Uterus (tissue), 4 donors: ENCODE measurements around the gene MRPS7. TPM values are rescaled to one million over a fixed set of nuclear protein-coding genes. Genes with fewer than 3 reads are reported as not detected.

Experiments
- DNase-seq, 2 donors: peaks; one replicate each; pipeline ENCODE4 v3.0.0-alpha.2; 2019 to 2020
- H3K27ac ChIP-seq, 2 donors: fragments of 200-600 bp; sonication (generic); 1 replicate in 1 of 2; 2 replicates in 1 of 2; pipeline ENCODE4 v1.5.1; 2016 to 2018
- H3K27me3 ChIP-seq, 2 donors: fragments of 200-600 bp; sonication (generic); one replicate each; pipeline ENCODE4 v1.5.1; 2018 to 2019; ENCODE audit warnings: control low read depth in 1 of 2
- H3K36me3 ChIP-seq, 2 donors: fragments of 200-600 bp; sonication (generic); one replicate each; pipeline ENCODE4 v1.5.1; 2019; ENCODE audit warnings: control low read depth in 1 of 2
- H3K4me1 ChIP-seq, 2 donors: fragments of 200-600 bp; sonication (generic); one replicate each; pipeline ENCODE4 v1.5.1; 2018 to 2019; ENCODE audit warnings: control low read depth in 1 of 2
- H3K4me3 ChIP-seq, 2 donors: fragments of 200-600 bp; sonication (generic); 1 replicate in 1 of 2; 2 replicates in 1 of 2; pipeline ENCODE4 v1.5.1; 2018 to 2019; ENCODE audit warnings: mild to moderate bottlenecking in 1 of 2
- H3K9me3 ChIP-seq, 2 donors: fragments of 200-600 bp; sonication (generic); one replicate each; pipeline ENCODE4 v1.5.1; 2019; ENCODE audit warnings: control low read depth in 1 of 2
- CTCF ChIP-seq, 4 experiments: fragments of 200-600 bp in 2 of 4; fragments of 450-650 bp in 2 of 4; sonication (generic) in 2 of 4; IDR thresholded peaks; one replicate each; pipeline ENCODE4 v1.5.1; 2016 to 2019; ENCODE audit warnings: antibody characterized with exemption in 4 of 4, mild to moderate bottlenecking in 2 of 4, moderate library complexity in 1 of 4
- POLR2A ChIP-seq, 2 donors: fragments of 450-650 bp; IDR thresholded peaks; one replicate each; pipeline ENCODE4 v1.6.1; 2016; ENCODE audit warnings: antibody characterized with exemption in 2 of 2, mild to moderate bottlenecking in 1 of 2, moderate library complexity in 1 of 2
- intact Hi-C: fragments of 100-400 bp; cut with DNase I; formaldehyde crosslinking; loops from one replicate; pipeline ENCODE4 v1.15.1; 2023; ENCODE audit warnings: low total_unique reads
- total RNA-seq, 4 donors: library from RNA; depleted of rRNA in 3 of 4; stranded (reverse); fragments of >200 nt in 3 of 4; gene quantifications; one replicate each; pipeline versions ENCODE4 v1.1.0 to v1.2.4, GENCODE V29; 2014 to 2023
- donor health status: DM: yes; HTN: yes; CAD: no.

The MRPS7 gene
- total RNA-seq, 4 donors from 2014 or later: 13.1 to 42.1 (median 33.0) TPM

GRCh38 chr17:75262112-75262606, 480 bp downstream of the MRPS7 start:
- no peak for DNase-seq
- Histone ChIP-seq H3K27ac (peak overlapping the region; percentile 91 to 93), H3K9me3 (no peaks in the 10 kb centered on the region), H3K36me3 (no peaks in the 10 kb centered on the region), H3K4me1 (peaks cover 6 to 14% of the 10 kb centered on the region in 2 donors), H3K4me3 (peak overlapping the region; percentile 66 to 86), H3K27me3 (no peaks in the 10 kb centered on the region)
- TF ChIP-seq POLR2A (IDR thresholded peaks at IDR 0.05) (no peak), CTCF (IDR thresholded peaks at IDR 0.05) (no peak)
- intact Hi-C loops: no loop called here

GRCh38 chr17:75263055-75263454, 1.4 kb downstream of the MRPS7 start:
- Histone ChIP-seq H3K4me1 (peaks cover 6 to 14% of the 10 kb centered on the region in 2 donors), H3K27ac (no peak overlapping the region), H3K9me3 (no peaks in the 10 kb centered on the region), H3K4me3 (no peak overlapping the region), H3K36me3 (no peaks in the 10 kb centered on the region), H3K27me3 (no peaks in the 10 kb centered on the region)
- DNase-seq: no peak
- no peak for TF ChIP-seq POLR2A (IDR thresholded peaks at IDR 0.05)
- no peak for TF ChIP-seq CTCF (IDR thresholded peaks at IDR 0.05)
- intact Hi-C loops: no loop called here

GRCh38 chr17:75265614-75266315, 4.1 kb downstream of the MRPS7 start:
- no peaks in the 10 kb centered on the region for H3K27me3 ChIP-seq
- intact Hi-C loops: no loop called here
- no peak overlapping the region for H3K4me3 ChIP-seq
- H3K4me1 ChIP-seq: peaks cover 0 to 7% of the 10 kb centered on the region in 2 donors
- TF ChIP-seq POLR2A (IDR thresholded peaks at IDR 0.05) (no peak), CTCF (IDR thresholded peaks at IDR 0.05) (no peak)
- no peaks in the 10 kb centered on the region for H3K36me3 ChIP-seq
- no peaks in the 10 kb centered on the region for H3K9me3 ChIP-seq
- no peak overlapping the region for H3K27ac ChIP-seq
- no peak for DNase-seq

GRCh38 chr17:75266316-75267152, 4.9 kb downstream of the MRPS7 start:
- intact Hi-C loops: no loop called here

More at GRCh38 chr17:75266316-75267152, 4.9 kb downstream of the MRPS7 start:
- no peak for DNase-seq
- TF ChIP-seq CTCF (IDR thresholded peaks at IDR 0.05) (no peak), POLR2A (IDR thresholded peaks at IDR 0.05) (no peak)
- no peak overlapping the region for H3K4me3 ChIP-seq
- H3K27me3 ChIP-seq: no peaks in the 10 kb centered on the region
- no peak overlapping the region for H3K27ac ChIP-seq
- H3K9me3 ChIP-seq: no peaks in the 10 kb centered on the region
- no peaks in the 10 kb centered on the region for H3K36me3 ChIP-seq
- peaks cover 0 to 7% of the 10 kb centered on the region in 2 donors for H3K4me1 ChIP-seq
